ENCODE results near the gene FBXO33. TPM values are rescaled to one million over a fixed set of nuclear protein-coding genes. Genes with fewer than 3 reads are reported as not detected.

Gene FBXO33
- total RNA-seq, 1 experiment from 2014 or later, result 9.5 TPM

DNA sequence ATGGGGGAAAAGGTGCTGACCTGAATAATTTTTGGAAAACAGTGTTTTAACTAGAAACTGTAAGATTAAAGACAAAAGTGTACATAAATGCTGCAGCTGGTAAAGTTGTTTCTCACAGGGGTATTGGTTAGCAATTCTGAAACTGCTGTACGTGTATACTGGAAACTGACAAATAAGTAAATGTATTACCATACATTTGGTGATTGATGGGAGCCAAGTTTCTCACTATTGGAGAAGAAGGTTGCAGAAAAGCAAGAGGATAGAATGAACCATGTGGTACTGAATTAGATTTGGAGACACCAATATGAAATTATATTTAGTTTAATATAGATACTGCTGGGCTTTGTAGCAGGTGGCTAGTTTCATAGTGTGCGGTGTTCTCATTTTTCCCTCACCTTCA lies 19.6 kb upstream of the FBXO33 start:
- TF ChIP-seq EZH2 (IDR thresholded peaks at IDR 0.05; ENCODE audit: borderline replicate concordance, low read depth, low read length, poor library complexity, severe bottlenecking) (no peak), CTCF (conservative IDR thresholded peaks at IDR 0.05; ENCODE audit: low read depth, low read length) (no peak)
- CTCF ChIA-PET, result no interaction called here
- no peak for DNase-seq (ENCODE audit: low spot score)
- H3K9me3 ChIP-seq (ENCODE audit: low read depth, low read length, poor library complexity, severe bottlenecking), result no peaks in the 10 kb centered on the region
- H3K4me3 ChIP-seq (ENCODE audit: low read depth, low read length, poor library complexity, severe bottlenecking), result no peak overlapping the region
- H3K36me3 ChIP-seq (ENCODE audit: insufficient read depth, low read length, poor library complexity, severe bottlenecking), result no peaks in the 10 kb centered on the region
- intact Hi-C loops (cut with micrococcal nuclease; ENCODE audit: unreplicated experiment), result no loop called here
- H3K27ac ChIP-seq (ENCODE audit: low read depth, low read length, poor library complexity, severe bottlenecking), result no peak overlapping the region
- POLR2A ChIA-PET (ENCODE audit: low non-redundant PET), result no interaction called here
- no peaks in the 10 kb centered on the region for H3K27me3 ChIP-seq (replicated peaks; ENCODE audit: insufficient read depth, low read depth, low read length, poor library complexity)
- H3K4me1 ChIP-seq (ENCODE audit: insufficient read depth, low read length, poor library complexity, severe bottlenecking), result no peaks in the 10 kb centered on the region
- BruUV-seq (replicated peaks), result no TSS peak

DNA sequence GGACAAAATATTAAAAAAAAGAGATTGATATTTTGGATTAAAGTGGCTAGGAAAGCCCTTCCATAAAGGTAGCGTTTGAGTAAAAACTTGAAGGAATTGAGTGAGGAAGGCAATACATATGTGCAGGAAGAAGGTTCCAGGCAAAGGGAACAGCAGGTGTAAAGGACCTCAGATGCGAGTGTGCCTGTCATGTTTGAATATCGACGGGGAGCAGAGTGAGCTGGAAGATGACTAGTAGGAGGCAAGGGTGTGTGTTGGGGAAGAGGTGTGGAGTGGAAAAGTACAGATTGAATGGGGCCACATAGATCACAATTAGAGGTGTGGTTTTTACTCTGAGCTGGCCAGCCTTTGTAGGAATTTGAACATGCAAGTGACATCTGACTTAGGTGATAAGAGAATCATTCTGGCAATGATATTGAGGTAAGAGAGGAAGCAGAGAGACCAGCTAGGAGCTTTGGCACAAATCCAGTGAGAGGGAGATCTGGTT lies 15.0 kb upstream of the FBXO33 start:
- H3K27ac ChIP-seq (ENCODE audit: low read depth, low read length, poor library complexity, severe bottlenecking), result no peak overlapping the region
- H3K27me3 ChIP-seq (replicated peaks; ENCODE audit: insufficient read depth, low read depth, low read length, poor library complexity), result no peaks in the 10 kb centered on the region
- ChIA-PET CTCF (no interaction called here), POLR2A (ENCODE audit: low non-redundant PET) (no interaction called here)
- BruUV-seq (replicated peaks), result no TSS peak
- H3K4me3 ChIP-seq (ENCODE audit: low read depth, low read length, poor library complexity, severe bottlenecking), result no peak overlapping the region
- H3K36me3 ChIP-seq (ENCODE audit: insufficient read depth, low read length, poor library complexity, severe bottlenecking), result no peaks in the 10 kb centered on the region
- DNase-seq (ENCODE audit: low spot score), result no peak
- TF ChIP-seq CTCF (conservative IDR thresholded peaks at IDR 0.05; ENCODE audit: low read depth, low read length) (no peak), EZH2 (IDR thresholded peaks at IDR 0.05; ENCODE audit: borderline replicate concordance, low read depth, low read length, poor library complexity, severe bottlenecking) (no peak)
- intact Hi-C loops (cut with micrococcal nuclease; ENCODE audit: unreplicated experiment), result no loop called here
- no peaks in the 10 kb centered on the region for H3K9me3 ChIP-seq (ENCODE audit: low read depth, low read length, poor library complexity, severe bottlenecking)
- no peaks in the 10 kb centered on the region for H3K4me1 ChIP-seq (ENCODE audit: insufficient read depth, low read length, poor library complexity, severe bottlenecking)

- intact Hi-C loops (cut with micrococcal nuclease; ENCODE audit: unreplicated experiment), result no loop called here
- CTCF ChIA-PET, result no interaction called here
- TF ChIP-seq CTCF (conservative IDR thresholded peaks at IDR 0.05; ENCODE audit: low read depth, low read length) (no peak), EZH2 (IDR thresholded peaks at IDR 0.05; ENCODE audit: borderline replicate concordance, low read depth, low read length, poor library complexity, severe bottlenecking) (no peak)
- Histone ChIP-seq H3K36me3 (ENCODE audit: insufficient read depth, low read length, poor library complexity, severe bottlenecking) (no peaks in the 10 kb centered on the region), H3K4me1 (ENCODE audit: insufficient read depth, low read length, poor library complexity, severe bottlenecking) (no peaks in the 10 kb centered on the region), H3K27me3 (replicated peaks; ENCODE audit: insufficient read depth, low read depth, low read length, poor library complexity) (no peaks in the 10 kb centered on the region), H3K27ac (ENCODE audit: low read depth, low read length, poor library complexity, severe bottlenecking) (no peak overlapping the region), H3K4me3 (ENCODE audit: low read depth, low read length, poor library complexity, severe bottlenecking) (no peak overlapping the region), H3K9me3 (ENCODE audit: low read depth, low read length, poor library complexity, severe bottlenecking) (no peaks in the 10 kb centered on the region)
- no TSS peak for BruUV-seq (replicated peaks)
- POLR2A ChIA-PET (ENCODE audit: low non-redundant PET), result interaction anchor here (1.0 kb wide), 1 partner anchor 14 kb away, joined by 5 read pairs; the partner anchor contains the start of gene FBXO33
- DNase-seq (ENCODE audit: low spot score), result no peak
Observed at GRCh38 chr14:39446131-39446744, 14.0 kb upstream of the FBXO33 start.
